HG03139 (cell line): ENCODE data around the gene GRM7.

Source experiments
- ATAC-seq: cut with Tn5 transposase; IDR thresholded peaks from one replicate; pipeline ENCODE4 v1.9.1; 2021; ENCODE audit not compliant: unreplicated experiment

GRM7 gene

DNA sequence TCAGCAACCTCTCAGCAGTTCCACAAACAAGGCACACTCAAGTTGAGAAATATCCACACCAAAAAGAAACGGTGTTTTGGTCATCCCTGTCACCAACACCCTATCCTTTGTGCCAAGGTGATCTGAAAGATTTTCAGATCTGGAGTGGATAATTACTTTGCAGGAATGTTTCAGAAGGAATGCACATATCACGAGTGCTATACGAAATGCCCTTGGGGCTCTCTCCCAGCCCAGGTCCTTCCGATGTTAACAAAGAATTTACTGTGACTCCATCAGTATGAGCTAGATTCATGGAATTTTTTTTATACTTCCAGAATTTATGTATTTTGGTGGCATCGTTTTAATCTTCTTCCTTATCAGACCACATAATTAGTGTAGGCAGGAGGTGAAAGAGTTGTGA lies 105.0 kb downstream of the GRM7 start:
- ATAC-seq = no peak

DNA sequence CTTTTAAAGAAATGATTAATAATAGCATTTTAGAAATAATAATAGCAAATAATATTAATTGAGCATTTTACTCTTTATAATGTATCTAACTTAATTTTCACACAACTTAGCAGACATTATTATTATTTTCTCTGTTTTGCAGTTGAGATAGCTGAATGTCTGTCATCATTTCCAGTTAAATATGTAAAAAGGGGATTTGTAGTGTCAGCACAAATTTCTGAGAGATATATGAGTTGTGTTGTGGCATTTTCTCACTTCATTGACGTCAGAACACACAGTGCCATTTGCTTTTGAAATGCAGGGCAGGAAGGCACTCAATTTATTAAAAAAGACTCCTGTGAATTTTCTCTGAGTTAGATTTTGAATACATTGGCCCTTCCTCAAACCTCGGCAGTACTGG lies 111.0 kb downstream of the GRM7 start:
- no peak for ATAC-seq

DNA sequence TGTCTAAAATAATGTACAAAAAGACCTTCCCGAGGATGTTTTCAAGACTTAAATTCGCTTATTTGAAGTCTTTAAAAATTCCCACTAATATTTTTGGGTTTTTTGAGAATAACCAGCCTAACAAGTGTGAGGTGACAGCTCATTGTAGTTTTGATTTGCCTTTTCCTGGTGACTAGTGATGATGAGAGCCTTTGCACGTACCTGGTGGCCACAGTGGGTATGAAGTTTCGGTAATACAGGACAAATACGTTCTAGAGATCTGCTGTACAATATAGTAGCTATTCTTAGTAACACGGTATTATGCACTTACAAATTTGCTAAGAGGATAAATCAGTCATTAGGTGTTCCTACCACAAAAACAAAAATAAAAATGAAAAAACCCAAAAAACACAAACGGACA lies 124.9 kb downstream of the GRM7 start:
- no peak for ATAC-seq

DNA sequence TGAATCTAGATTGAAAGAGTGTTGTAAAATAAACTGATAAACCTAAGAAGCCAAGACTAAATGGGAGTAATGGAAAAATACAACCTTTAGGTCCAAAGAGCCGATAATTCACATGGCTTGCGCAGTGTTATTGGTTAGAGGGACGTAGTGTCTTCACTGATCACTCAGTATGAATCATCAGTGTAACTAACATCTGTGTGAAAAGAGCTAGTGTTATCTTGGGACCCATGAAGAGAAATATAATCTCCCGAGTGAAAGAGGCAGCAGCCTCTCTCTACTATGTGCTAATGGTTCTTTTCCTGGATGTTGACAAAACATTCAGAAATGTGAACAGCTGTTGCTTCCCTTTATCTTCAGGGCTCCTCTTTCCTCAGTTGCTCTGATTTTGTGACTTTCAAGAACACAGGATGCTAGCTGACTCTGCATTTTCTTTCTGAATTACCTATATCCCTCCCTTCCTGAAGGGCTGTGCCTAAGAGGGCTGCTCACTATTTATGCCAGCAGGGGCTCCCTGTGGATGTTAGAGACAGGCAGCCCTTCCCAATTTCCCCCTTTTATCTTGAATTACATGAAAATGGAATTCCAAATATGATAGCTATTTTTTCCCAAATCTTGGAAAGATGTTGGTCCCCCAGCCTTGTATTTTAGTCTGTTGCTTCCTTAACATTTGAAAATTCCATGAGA lies 128.8 kb downstream of the GRM7 start:
- no peak for ATAC-seq

DNA sequence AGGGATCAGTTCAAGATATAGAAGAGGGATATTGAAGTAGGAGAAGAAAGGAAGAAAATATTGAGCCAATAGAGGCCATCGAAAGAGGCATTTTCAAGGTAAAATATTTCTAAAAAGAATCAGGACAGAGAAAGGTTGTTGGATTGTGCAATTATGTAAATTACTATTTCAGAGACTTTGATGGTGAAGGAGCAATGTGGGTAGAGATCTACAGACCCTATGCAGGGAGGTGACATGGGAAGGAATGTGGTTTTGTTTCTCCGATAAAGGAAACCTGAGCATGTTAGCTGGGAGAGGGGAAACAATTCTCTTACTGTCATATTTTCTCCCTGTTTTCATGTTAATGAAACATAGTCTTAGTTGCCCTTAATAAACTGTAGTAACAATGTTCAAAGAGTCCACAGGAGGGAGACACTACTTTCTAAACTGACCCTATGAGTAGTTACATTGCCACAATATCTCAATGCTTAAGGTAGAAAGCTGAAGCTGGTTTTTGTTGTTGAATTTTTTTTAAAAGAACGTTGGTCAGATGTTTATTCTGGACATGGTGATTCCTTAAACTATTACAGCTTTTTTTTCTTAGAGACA lies 133.3 kb downstream of the GRM7 start:
- no peak for ATAC-seq

DNA sequence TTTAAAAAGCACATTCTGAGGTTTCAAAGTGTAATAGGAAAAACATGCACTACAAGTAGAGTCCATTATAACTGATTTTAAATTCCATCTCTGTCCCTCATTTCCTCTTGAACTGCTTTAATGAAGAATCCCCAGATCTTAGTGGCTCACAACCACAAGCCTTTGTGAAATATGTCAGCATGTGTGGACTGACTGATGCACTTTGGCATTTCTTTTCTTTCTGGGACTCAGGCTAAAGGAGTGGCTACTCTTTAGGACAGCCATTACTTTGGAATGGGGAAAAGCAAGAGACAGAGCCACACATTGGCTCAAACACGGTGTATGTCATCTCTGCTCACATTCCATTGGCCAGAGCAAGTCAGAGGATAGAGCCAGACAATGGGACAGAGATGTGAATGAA lies 139.6 kb downstream of the GRM7 start:
- ATAC-seq = no peak

DNA sequence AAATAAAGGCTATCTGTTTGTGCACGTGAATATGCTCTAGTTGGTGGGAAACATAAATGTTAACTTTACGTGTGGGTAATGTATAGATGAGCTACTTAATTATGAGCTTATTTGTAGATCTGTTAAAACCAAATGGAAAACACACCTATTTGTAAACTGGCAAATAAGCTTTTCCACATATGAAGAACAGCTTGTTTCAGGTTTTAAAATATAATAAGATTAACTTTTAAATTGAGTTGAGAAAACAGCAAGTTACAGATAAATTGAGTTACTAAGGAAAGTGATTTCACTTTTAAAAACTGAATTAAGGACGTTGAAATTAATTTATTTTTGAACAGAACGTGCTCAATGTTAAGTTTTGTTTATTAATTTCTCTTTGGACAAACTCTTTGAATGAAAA lies 140.5 kb downstream of the GRM7 start:
- ATAC-seq = no peak

DNA sequence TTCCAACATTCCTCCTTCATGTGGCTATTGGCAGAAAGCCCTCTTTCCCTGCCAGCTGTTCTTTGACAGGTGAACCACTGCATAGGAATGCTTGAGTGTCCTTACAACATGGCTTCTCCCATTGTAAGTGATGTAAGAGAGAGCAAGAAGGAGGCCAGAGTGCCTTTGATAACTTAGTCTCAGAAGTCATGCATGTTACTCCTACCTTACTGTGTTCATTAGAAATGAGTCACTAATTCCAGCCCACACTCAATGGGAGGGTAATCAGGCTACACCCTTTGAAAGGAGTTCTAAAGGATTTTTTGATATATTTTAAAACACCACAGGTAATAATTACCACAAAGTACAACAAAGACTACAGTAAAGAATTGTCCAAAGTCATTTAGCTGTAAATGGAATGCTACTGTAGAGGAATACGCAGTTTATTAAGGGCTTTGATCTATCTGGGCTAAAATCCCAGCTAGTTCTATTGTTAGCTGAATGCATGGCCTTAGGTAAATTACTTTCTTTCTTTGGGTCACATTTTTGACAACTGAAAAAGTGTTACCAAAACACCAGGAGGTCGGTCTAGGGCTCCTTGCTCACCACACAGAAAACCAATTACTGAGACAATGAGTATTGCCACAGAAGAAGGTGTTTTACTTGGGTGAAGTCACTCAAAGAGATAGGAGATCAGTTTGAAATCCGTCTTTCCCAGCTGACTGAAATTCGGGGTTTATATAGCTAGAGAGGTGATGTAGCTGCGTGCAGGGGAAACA lies 154.9 kb downstream of the GRM7 start:
- no peak for ATAC-seq

DNA sequence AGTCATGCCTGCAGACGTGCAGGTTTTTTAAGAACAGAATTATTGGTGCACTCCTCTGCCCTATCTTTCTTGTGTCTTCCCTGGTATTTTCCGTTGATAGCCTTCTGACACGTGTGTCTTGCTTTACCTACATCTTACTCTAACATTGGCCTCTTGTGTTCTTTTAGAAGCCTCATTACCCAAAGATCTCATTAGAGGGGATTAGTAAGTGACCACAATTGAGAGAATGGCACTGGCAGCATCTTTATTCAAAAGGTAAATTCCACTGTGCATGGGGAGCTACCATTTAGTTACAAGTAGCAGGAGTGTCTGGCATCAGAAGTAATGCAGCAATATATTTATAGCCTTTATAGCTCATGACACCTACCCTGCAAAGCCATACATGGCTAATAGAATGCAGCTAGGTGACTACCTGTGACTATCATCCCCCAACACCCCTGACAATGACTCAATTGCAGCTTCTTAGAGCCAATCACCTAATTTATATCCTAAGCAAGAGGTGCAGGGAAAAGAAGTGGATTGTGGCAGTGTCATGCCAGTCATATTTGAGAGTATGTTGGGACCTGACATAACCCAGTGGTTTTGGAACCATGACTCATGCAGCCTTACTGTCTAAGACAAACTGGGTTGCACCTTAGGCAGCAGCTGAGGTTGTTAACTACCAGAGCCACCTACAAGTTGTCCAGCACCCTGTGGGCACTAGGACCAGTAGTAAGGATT lies 164.8 kb downstream of the GRM7 start:
- ATAC-seq = no peak

DNA sequence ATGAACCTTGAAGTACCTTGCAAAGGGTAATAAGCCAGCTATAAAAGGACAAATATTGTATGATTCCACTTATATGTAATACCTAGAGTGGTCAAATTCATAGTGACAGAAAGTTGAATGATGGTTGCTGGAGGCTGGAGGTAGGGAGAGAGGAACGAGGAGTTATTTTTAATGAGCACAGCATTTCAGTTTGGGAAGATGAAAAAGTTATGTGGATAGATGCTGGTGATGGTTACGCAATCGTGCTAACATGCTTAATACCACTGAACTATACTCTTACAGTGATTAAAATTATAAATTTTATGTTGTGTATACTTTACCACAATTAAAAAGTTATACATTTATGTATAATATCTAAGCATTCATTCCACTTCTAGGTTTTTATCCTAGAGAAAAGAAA lies 168.6 kb downstream of the GRM7 start:
- ATAC-seq = no peak

DNA sequence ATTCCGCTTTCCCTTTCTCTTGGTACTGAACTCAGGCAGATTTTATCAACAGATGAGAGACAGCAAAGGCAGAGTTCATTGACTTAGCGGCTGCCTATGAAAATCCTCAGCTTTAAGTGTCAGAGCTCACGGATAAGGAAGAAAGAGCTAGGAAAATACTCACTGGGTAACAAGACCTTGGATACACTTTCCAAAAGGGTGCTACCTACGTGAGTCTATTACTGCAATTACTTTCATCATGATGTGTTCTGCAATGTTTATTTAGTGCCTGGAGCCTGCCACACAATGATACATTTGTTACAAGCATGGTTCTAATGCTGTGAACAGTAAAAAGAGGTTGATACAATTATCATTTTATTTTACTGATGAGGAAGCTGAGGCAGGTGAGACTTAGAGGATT lies 177.5 kb downstream of the GRM7 start:
- no peak for ATAC-seq

DNA sequence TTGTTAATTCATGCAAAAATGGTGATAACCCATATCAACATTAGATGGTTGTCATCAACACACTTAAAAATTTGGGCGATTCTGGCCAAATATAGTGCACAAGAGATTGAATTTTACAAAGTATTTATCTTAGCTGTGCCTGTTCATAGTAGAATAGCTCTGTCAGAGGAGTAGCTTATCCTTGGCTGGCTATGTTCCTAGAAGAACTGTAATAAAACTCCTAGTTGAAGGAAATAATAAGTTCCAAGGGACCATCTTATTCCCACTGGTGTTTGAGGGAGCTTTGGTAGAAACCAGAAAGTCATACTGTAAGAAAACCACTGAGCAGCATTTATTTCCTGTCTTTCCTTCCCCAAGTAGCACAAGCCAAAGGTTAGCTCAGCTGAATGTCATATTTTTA lies 201.8 kb downstream of the GRM7 start:
- no peak for ATAC-seq

DNA sequence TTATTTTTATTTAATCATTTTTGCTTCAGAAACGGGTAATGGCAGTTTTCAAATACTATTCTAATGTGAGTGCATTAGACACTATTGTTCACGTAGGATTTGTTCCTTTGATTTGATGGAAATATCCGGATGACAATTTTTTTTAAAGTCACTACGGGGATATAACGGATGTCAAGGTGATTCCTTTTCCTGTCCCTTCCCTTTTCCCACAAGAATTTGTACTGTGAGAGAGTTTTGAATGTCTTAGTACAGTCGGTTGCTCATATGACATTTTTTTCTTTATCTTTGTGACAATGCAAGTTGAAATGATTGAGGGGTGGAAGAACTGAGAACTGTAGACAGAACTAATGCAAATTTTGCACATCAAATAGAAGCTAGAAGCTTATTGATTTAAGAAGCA lies 209.5 kb downstream of the GRM7 start:
- ATAC-seq = no peak

DNA sequence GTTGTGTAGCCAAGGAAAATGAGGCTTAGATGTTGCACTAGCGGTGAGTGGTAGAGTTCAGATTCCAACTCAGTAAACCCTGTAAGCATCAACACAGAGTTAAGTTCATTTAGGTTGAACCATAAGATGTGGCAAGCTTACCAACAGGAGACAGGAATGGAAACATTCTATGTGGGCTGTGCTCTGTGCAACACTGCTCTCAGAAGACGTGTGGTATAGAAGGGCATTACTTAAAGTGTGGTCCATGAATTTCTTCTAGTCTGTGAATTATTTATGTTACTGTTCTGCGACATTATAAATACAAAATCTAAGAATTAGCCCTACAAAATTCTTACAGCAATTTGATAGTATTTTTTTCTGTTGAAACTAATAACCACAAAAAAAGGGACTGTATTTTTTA lies 213.3 kb downstream of the GRM7 start:
- no peak for ATAC-seq

DNA sequence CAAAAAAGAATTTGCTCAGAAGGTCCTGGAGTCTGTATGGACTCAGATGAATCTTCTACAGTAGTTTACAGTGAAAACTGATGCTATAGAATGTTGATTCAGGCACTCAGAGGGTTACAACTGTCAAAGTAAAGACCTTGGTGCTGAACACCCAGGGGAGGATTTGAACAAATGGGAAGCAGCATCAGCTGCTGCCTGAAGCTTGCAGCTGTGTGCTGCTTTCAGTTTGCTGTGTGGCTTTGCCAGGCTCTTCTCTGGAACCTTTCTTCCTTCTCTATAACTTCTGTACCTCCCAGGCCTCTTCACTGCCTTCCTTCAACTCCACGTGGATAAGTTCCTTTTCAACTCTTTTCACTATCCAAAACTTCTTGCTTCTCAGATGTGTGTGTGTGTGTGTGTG lies 214.2 kb downstream of the GRM7 start:
- no peak for ATAC-seq

DNA sequence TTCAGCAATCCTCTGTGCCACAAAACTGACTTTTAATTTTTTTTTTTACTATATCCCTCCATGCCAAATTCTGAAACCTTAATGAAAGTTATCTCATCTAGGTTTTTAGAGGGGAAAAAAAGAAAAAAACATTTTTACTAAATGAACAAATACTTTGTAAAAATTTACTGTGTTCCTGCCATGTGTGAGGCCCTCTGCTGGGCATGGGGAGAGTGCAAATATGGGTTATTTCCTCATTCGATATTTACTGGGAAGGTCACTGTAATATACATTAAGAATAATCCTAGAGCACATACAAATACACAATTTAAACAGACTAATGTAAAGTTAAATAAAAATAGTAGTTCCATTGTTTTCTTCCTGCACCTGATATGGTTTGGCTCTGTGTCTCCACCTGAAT lies 215.0 kb downstream of the GRM7 start:
- ATAC-seq = no peak

DNA sequence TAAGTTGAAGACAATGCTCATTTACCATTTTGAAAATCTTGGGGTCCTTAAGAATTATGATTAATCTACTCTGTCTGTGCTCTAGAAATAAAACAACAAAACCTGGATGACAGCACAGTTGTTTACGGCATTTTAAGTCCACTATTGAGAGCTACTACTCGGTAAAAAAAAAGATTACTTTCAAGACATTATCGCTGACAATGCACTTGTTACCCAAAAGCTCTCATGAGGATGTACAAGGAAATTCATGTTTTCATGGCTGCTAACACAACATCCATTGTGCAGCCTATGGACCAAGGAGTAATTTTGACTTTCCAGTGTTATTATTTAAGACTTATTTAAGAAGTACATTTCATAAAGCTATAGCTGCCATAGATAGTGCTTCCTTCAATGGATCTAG lies 221.3 kb downstream of the GRM7 start:
- ATAC-seq = no peak

DNA sequence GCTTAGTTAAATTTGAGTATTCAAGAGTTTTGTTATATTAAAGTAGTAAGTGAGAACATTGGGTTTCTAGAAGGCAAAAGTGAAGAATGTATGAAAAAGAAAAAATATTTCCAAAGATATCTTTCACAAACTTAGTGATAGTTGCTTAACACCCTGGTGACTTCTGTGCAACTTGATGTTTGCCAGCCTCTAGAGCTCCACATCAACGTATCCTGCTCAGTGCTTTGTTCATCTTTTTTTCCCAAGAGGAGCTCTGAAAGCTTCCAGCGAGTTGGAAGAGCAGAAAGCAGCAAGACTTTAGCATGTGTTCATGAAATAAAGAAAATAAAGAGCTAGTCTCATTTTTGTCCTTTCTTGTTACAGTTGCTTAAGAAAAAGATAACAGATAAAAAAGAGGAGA lies 225.5 kb downstream of the GRM7 start:
- ATAC-seq = no peak

DNA sequence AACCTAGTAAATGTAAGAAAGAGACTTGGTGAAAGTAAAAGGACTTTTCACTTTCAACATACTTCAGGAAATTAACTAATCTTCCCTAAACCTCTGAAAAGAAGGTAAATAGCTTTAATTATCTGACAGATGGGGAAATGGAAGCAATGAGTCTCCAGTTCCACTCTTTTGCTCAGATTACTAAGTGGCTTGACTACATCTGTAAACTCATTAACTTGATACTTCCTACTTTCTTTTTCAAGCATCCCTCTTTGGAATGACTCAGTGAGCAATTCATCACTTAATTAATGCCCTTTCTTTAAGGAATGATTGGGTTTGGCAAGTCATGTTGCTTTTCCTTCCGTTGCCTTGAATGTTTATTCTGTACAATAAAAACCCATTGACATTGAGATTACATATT lies 234.2 kb downstream of the GRM7 start:
- ATAC-seq = no peak

DNA sequence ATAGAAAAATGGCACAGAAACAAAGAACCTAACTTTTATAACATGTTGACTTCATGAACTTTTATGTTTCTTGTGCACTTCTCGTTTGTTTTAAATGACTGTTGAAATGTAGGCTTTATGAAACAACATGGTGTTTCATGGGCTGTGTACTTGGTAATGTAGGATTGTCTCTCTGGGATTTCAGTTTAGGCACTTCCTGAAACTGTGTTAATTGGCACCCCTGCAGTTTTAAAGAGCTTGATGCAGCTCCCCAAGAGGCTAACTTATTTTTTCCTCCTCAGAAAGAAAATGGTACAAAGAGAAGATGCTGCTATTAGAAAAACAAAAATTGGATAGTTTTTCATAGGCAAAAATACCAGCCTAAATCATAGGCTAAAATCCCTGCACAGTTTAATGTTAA lies 239.2 kb downstream of the GRM7 start:
- ATAC-seq = no peak

DNA sequence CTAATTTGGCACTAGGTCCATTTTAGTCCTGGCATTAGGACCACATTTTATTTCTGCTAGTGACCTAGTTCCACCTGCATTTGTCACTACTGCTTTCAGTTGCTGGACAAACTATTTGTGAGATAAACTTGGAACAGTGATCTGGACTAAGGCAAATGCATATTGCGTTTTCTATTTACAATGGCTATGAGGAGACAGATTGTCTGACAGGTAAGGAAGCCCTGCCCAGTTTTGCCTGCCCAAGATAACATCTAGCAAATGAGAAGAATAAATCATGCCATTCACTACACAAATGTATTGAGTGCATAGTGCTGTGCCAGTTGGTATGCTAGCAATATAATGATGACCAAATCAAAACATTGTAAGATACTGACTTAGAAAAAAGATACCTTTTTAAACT lies 245.7 kb downstream of the GRM7 start:
- no peak for ATAC-seq

DNA sequence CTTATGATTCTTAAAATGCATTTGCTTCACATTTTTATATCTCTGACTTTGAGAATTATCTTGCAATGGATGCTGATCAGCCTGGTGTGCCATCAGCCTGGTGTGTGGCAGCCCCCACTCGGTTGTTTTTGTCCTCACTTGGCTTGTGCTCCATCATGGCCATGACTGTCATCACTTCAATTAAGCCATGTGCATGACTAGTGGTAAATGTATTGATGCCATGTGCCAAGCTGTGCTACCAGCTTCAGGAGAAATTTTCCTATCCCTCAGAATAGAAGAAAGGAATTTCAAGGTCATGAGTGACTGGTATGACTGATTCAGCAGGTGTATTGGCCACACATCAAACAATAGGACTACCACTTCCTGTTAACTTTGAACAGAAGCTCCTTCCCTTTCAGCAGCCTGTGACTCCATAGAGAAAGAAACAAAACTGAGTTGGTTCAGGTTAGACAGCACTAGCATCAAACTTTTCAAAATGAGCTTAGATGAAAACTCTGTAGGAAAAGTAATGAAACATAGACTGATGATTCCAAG lies 251.7 kb downstream of the GRM7 start:
- ATAC-seq = no peak
